Panc1 (cell line): ENCODE results near the gene DCUN1D2.

Source experiments
- POLR2AphosphoS5 ChIP-seq: IDR thresholded peaks from 2 replicates; pipeline ENCODE4 v1.6.1; 2012; ENCODE audit warnings: mild to moderate bottlenecking, low read depth, low read length, moderate library complexity
- TF ChIP-seq, protein P1 (sequence below): fragments of 450-650 bp; IDR thresholded peaks from 2 replicates; pipeline ENCODE4 v1.5.1; 2017; ENCODE audit warnings: mild to moderate bottlenecking

DNA sequence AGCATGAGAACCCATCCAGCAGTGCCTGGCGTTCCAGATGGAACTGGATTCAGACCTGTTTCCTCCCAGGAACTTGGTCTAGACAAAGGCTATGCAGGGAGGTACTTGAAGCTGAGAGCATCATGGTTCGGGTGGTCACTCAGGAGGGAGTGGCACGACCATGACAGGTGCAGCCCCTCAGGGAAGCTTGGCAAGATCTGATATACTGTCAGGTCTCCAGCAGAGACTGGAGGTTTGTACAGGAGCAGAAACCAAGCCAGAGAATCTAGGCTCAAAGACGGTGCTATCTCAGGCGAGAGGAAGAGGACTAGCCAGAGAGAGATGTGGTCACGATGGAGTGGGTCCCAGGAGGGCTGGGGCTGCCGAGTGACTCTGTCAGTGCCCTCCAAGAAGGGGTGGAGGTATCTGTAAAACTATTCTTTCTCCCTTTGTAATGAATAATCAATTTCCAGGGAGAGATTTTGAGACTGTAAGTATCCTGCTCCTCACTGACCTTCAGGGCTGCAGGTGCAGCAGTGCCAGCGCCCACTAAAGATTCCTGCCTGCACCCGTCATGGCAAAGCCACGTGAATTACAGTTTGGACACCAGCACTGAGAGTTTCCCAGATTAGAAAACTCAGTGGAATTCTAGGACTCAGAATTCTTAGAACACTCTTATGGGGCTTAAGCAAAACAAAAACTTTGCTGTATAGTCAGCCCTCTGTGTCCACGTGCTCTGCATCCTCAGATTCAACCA, 10.2 kb upstream of the DCUN1D2 start:
- TF ChIP-seq, protein P1, sequence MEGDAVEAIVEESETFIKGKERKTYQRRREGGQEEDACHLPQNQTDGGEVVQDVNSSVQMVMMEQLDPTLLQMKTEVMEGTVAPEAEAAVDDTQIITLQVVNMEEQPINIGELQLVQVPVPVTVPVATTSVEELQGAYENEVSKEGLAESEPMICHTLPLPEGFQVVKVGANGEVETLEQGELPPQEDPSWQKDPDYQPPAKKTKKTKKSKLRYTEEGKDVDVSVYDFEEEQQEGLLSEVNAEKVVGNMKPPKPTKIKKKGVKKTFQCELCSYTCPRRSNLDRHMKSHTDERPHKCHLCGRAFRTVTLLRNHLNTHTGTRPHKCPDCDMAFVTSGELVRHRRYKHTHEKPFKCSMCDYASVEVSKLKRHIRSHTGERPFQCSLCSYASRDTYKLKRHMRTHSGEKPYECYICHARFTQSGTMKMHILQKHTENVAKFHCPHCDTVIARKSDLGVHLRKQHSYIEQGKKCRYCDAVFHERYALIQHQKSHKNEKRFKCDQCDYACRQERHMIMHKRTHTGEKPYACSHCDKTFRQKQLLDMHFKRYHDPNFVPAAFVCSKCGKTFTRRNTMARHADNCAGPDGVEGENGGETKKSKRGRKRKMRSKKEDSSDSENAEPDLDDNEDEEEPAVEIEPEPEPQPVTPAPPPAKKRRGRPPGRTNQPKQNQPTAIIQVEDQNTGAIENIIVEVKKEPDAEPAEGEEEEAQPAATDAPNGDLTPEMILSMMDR = no peak
- TF ChIP-seq POLR2AphosphoS5 = no peak
